NCI-H2029 (cell line): ENCODE measurements around the gene NR3C2.

Experiments used
- DNase-seq: peaks from one replicate; lab custom pipeline; 2025; lab: John Stamatoyannopoulos, UW

NR3C2 gene

DNA sequence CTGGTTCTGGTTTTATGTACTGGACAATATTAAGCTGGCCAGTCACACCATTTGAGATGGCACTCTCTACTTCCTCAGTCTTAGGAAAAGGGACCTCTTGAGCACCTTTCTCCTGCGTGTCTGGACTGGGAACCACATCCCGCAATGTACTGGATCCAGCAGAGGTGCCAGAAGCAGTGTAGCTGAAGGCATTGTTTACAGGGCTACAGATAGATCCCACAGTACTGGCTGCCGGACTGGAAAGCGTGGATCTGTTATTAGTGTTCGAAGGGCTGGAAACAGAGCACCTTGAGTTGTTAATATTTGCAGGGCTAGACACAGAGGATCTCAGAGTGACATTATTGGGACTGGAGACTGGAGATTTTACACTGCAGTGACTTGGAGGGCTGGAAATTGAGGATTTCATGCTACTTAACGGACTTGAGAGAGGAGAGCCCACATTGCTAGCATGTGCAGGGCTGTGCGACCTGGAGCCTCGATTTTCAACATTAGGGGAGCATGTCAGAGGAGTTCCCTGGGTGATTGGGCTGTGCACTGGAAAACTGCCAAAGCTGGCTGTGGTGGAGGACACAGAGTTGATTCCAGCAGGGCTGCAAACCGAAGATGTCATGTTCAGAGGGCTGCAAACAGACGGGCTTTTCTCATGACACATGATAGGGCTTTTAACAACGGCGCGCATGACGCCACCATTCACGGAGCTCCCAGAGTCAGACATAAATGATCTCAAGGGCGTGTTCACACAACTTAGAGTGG is 6.4 kb downstream of the NR3C2 start:
- DNase-seq = no peak

DNA sequence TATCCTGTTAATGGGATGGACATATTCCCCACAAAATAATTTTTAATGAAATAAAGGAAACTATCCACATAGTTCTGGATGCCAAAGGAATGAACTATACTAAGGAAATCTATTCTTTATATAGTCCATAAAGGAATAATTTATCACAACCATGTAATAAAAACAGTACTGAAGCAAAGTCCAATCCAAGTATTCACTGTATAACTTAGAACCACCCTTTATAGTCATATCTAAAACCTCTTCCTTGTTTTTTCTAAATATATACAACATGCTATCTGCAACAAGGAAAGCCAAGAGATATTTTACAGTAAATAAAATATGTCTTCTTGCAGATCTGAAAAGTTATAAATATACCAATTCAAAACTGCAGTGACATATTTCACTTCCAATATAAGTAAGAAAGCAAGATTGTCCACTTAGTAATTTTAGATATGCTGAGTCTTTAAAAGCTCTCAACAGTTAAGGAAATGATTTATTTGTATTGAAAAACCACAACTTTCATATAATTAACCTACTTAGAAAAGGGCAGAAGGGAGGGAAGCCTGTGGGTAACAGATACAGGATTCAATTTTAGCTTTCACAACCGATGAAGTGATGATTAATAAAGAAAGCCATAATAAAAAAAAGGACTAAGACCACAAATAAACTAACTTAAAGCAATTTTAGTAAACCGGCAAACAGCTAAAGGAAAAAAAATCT is 8.0 kb downstream of the NR3C2 start:
- DNase-seq = no peak

DNA sequence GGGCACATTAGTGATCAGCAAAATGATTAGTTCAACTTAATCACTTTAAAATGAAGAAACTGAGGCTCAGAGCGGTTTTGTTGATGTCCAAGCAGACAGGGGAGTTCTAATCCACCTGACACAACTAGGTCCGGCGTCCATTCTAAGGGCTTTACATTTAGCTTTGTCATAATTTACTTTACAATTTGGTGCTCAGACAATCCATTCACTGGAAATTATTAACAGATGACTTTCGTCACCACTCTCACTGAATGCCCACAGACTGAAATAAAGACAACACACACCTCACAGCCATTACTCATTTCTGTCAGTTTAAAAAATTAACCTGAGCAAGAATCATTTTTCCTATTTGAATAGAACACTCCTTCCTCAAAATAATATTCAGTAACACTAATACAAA is 10.8 kb downstream of the NR3C2 start:
- no peak for DNase-seq

DNA sequence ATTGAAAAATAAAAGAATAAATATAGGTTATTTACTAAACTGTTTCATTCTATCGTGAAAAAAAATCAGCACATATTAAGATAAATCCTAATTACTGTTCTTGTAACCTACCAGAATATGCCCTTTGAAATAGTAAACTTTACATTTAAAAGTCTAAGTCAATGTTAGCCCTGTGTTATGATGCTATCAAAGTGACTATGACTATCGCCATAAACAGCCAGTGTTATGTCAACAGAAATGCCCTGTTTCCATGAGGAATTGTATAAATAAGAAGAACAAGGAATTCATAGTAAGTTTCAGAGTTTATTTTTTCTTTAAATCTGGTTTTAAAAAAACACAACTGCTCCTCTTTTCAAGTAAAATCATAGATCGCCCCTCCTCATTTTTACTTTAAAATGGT is 11.4 kb downstream of the NR3C2 start:
- DNase-seq = no peak

DNA sequence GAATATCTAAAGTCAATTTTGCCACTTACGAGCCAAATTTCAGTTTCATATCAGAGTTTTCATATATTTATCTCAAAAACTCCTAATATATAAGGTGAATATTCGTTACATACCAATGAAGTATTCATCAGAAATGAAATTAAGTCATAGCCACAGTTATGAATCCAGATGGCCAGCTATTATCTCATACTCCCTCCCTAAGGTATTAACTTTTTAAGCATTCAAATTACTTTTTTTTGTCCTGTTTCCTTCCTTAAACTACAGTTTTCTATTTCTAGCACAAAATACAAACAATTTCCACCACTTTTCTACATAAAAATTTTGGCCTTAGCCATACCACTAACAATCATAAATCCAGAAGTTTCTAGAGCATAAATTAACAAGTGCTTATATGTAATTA is 13.0 kb downstream of the NR3C2 start:
- no peak for DNase-seq

DNA sequence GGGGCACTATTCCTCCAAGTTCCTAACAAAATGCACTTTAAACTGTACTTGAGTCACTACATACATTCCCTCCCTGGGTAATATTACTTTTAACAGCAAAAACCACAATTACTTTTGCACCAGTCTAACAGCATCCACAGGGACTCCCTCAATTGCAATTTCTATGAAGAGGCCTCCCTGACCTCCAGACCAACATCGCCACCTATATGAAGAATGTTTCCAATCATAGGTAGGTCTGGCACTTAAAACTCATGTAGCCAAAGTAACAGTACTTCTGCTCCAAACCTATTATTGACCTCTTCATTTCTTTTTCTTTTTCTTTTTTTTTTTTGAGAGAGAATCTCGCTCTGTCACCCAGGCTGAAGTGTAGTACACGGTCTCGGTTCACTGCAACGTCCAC is 15.6 kb downstream of the NR3C2 start:
- no peak for DNase-seq

DNA sequence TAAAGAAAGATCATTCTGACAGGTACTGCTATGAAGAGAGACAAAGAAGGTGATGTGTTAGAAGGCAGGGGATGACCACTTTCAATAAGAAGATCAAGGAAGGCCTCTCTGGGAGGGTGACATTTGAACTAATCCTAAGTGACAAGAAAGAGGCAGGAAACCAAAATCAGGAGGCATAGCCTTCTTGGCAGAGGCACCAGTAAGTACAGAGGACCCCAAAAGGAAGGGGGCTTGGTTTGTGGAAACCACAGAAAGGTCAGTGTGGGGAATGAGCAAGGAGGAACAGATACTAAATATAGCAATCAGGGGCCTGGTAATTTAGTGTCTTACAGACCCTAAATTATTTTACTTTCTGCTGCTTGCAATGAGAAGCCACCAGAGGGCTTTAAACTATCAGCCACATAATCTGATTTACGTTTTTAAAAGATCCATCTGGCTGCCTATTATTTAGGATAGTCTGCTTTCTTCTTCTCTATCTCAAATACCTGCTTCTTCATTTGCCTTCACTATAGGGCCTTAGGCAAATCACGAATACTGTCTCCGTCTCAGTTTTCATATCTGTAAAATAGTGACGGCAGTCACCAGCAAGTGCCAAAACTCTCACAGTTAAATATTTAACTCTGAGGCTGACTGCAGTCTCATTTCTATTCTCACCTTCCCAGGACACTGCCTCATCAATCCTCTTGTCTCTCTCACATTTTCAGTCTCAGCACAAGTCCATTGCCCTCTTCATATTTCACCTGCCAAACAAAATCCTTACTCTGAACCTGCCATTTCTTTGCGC is 16.7 kb downstream of the NR3C2 start:
- no peak for DNase-seq

DNA sequence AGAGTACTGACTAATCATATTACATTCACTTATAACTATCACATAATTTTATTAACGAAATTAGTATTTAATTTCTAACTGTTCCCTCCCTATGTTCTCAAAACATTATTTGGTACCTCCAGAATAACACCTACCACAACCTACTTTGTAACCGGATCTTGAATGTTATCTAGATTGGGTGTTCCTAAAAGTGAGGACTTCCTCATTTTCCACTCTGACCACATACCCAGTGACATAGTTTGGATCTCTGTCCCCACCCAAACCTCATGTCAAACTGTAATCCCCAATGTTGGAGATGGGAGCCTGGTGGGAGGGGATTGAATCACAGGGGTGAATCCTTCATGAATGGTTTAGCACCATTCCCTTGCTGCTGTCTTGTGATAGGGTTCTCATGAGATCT is 21.8 kb downstream of the NR3C2 start:
- no peak for DNase-seq

DNA sequence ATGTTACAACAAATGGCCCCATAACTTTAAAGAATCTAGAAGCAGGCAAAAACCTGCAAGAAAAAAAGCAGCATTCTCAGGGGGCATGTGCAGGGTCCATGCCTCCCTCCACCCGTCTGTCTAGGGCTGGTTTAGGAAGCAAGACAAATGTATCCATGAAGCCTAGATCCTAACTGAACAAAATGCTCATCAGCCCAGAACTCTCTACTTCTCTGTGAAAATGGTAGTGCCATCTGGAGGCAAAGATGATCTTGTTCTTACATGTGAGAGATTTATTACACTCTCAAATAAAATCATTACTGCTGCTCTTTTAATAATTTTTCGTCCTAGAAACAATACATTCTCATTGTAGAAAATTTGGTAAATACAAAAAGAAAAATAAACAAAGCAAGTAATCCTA is 26.7 kb downstream of the NR3C2 start:
- no peak for DNase-seq

DNA sequence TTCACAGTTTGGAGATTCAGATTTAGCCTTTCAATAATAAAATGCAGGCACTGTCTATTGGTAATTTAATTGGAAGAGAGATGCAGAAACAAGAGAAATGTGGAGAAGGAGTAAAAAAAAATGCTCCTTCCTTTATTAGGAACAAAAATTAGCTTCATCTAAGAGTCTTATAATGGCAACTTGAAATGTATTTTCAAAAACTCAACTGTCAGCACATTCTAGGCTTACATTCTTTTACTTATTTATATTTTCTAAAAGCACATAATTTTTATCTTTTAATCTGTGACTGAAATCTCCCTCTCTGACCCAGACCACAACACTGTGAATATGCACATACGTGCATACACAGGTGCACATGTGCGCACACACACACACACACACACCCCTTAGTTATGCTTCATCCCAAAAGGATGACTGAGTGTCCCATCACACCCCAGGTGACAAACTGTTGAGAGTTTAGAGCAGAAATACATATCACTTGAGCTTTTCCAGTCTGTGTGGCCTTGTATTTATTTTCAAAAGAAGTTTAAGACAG is 29.7 kb downstream of the NR3C2 start:
- no peak for DNase-seq

DNA sequence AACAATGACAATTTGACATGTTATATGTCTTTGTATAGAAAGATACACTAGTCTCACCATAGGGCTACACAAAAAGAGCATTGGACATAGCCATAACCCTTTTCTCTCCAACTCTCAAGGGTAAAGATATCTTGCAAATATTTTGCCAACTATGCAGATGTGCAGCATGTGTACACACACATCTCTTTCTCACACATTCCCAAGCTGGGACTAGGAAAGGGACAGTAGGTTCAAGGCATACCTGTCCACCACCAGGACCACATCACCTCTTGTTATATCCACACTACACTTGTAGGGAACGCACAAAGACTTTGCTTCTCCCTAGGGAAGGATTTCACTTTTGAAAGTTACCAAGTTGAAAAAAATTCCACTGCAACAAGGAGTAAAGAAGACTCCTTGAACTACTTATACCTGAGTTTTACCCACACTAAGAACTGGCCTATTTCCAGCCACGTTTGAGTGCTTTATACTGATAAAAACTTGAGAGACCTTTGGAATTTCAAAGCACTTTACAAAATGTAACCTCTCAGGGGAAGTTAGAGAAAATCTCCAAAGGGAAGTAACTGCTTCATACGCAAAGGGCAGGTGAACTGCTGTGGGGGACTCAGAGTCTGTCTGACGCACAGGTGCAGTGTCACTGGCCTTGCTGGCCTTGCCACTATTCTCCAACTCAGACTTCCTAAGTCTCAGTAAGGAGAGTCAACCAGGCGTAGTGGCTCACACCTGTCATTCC is 36.9 kb downstream of the NR3C2 start:
- DNase-seq = no peak

DNA sequence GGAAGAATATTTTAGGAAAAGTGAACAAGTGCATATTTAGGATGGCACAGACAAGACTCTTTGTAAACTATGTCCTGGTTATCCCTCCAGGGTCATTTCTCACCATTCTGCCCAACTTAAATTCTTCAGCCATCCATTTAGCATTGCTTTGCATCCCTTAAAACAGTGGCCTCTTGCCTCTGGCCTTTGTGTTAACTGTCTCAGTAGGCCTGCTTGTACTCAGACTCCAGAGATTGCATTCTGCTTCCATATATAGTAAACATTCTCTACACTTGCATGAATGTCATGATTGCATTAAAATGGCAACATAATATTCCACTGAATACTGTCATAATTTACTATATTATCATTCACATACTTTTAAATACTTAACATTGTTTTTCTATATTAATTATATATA is 43.2 kb downstream of the NR3C2 start:
- no peak for DNase-seq

DNA sequence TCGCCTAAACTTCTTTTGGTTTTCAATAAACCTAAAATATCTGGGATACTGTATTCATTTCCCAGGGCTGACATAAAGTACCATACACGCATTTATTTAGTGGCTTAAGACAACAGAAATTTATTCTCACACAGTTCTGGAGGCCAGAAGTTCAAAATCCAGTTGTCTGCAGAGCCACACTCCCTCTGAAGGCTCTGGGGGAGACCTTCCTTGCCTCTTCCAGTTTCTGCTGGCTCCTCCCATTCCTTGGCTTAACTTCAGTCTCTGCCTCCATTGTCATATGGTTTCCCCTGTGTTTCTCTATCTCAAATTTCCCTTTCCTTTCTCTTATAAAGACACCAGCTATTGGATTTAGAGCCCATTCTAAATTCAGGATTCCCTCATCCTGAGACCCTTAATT is 44.4 kb downstream of the NR3C2 start:
- DNase-seq = no peak

DNA sequence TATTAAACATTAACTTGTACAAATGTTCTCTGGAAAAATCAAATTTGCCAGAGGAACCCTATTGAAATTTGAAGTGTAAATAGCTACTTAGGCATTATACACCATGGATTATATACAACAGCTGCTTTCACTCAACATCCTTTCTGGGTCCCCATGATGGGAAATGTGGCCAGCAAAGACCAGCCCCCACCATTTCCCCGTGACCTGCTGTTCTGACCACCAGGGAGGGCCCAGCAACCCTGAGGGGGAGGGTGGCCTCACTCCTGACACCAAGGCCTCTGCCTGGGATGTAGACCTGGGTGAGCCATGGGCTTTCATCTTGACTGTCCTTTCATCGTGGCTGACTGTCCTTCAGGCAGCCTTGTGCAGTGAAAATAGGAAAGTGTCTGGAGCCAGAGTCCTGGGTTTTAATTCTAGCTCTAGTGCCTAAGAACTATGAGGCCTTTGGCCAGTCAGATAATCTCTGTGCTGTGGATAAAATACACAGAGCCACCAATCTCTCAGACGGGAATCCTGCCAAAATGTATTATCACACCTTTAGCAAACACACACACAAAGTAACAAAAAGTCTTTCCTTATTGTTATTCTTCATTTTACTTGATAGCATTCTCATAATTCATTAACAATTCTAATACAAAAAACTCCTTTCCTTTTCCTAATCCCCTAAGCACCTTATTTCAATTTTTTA is 45.1 kb downstream of the NR3C2 start:
- no peak for DNase-seq

DNA sequence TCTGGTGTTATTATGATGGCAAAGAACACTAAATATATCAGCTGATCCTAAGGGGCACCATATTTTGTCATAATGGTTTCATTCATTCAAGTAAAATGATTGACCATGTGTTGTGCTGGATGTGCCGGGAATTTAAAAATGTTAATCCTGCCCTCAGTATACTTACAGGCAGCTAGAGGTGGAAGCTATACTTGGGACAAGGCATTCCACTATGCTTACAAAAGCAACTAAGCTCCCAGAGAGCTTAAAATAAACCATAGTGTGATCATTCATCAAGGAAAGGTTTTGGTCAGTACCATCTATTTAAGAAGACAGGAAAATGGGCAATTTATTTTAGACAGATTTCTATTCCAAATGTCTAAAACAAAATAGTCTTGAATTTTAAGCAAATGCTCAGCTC is 46.4 kb downstream of the NR3C2 start:
- no peak for DNase-seq

DNA sequence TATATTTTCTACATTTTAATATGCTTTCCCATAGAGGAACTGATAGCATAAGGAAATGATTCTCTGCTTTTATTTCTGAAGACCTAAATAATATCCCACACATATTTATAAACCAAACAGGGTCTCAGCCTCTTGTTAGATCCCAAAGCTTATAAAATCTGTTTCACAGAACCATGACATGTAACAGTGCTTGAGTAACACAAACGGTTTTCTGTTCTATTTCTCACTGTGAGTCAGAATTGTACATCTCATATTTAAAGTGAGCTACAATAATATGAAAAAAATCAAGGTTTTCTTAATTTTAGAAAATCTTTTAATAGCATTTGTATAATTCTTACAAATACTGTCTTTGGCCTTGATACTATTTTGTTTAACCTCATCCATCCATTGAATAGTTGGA is 51.2 kb downstream of the NR3C2 start:
- DNase-seq = no peak

DNA sequence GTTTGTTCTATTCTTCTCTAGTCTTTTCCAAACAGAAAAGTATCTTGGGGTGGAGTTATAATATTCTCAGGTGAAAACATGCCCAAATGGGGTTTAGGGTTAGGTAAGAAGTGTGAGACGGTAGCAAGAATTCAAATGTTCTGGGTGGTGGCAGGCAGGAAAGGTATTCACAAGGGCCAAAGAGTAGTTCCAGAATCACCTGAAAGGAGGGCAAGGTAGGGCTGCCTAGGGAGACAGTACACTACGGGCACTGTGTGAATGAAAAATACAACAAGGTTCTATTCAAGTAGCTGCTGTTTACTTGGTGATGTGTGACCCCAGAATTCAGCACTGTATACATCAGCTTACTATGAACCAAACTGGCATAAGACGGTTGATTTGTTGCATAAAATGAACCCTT is 51.9 kb downstream of the NR3C2 start:
- DNase-seq = no peak

DNA sequence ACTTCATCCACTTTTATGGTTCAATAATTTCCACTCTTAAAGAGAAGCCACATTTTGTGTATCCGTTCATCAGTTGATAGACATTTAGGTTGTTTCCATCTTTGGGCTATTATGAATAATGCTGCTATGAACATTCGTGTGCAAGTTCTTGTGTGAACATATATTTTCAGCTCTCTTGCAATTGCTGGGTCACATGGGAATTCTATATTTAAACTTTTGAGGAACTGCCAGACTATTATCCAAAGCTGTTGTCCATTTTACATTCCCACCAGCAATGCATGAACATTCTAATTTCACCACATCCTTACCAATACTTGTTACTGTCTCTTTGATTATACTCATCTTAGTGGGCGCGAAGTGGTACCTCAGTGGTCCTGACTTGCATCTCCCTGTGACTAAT is 61.9 kb downstream of the NR3C2 start:
- no peak for DNase-seq

DNA sequence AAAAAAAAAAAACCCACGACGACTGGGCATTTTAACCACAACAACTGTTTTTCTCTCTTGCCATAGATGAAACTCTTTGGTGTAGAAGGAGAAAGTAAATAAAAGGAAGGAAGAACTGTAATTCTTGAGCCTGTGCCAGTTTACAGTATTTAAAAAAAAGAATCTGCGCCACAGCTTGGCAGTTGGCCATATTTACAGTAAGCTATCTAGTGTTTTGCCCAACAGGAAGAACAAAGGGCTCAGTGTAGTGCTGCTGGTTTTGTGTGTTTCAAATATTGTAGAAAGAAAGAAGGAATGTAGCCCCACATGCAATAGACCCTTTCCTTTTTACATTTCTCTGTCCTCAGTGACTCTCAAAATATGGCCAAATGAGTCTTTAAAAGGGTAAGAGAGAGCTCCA is 66.1 kb downstream of the NR3C2 start:
- peak; percentile 77 for DNase-seq

DNA sequence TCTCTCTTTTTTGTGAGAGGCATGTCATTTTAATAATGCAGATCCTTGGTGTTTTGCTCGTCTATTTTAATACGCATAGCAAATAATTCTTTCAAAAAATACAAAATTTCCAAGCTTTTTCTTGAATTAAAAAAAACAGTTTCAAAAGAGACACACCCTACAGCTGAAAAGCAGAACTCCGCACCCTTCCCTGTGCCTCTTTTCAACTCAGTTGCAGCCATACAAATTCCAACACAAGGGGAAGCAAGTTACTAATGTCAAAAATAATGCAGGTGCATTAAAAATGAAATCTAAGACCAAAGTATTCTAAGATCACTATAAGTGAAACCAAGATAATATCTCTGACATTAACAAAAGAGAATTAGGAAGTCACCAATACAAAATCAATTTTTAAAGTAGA is 66.6 kb downstream of the NR3C2 start:
- no peak for DNase-seq

DNA sequence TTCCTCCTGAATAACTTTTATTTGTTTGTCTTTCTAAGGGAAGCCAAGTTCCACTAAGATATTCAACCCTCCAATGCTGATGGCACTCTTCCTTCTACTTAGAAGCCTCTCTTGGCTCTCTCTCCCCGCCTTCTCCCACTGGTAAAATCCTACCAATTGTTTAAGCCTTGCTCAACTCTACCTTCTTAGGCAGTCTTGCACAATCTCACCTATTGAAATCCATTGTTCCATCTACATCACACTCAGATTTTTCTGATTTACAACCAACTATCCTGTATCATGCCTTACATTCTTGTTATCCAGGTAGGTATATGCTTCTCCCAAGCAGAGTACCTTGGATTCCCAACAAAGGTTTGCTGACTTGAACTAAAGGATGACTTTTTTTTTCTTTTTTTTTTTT is 69.1 kb downstream of the NR3C2 start:
- DNase-seq = no peak

DNA sequence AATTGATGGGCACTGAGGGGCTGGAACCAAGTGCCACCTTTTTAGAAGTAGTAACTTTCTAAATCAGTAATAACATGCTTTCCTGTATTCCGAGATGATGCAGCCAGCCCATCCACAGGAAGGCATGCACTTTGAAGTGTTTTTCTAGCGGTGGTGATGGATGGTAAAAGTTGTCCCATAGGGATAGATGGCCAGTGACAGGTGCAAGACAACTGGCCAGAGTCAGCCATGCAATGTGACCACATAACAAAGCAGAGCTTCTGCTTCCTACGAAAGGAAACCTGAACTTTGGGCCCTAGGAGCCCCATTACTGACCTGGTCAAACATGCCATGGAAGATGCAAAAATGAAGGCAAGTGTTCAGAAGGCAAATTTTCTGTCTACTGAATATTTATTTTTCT is 72.3 kb downstream of the NR3C2 start:
- DNase-seq = no peak
